GM18505 (cell line): ENCODE data around the gene CAPRIN2.

Source experiments
- ATAC-seq: cut with Tn5 transposase; IDR thresholded peaks from one replicate; pipeline ENCODE4 v1.9.1; 2021; ENCODE audit not compliant: unreplicated experiment
- POLR2A ChIP-seq: IDR thresholded peaks from 4 replicates; pipeline ENCODE4 v1.6.1; 2011; ENCODE audit warnings: borderline replicate concordance; ENCODE audit not compliant: insufficient read depth, insufficient read length; ENCODE audit errors: extremely low read depth

Gene CAPRIN2

GRCh38 chr12:30783946-30784345, 29.2 kb upstream of the CAPRIN2 start:
- ATAC-seq: no peak
- no peak for TF ChIP-seq POLR2A

GRCh38 chr12:30782316-30783173, 27.8 kb upstream of the CAPRIN2 start:
- no peak for ATAC-seq
- TF ChIP-seq POLR2A: no peak

- no peak for TF ChIP-seq POLR2A
- ATAC-seq: no peak
Measured at GRCh38 chr12:30779578-30779977, 24.8 kb upstream of the CAPRIN2 start.

- TF ChIP-seq POLR2A: no peak
- no peak for ATAC-seq
Measured at GRCh38 chr12:30779178-30779577, 24.4 kb upstream of the CAPRIN2 start.

- ATAC-seq: no peak
- TF ChIP-seq POLR2A: no peak
Measured at GRCh38 chr12:30774599-30774998, 19.8 kb upstream of the CAPRIN2 start.

- ATAC-seq: no peak
- no peak for TF ChIP-seq POLR2A
Measured at GRCh38 chr12:30769802-30770201, 15.1 kb upstream of the CAPRIN2 start.

- no peak for TF ChIP-seq POLR2A
- no peak for ATAC-seq
Measured at GRCh38 chr12:30764251-30764650, 9.5 kb upstream of the CAPRIN2 start.

- no peak for ATAC-seq
Measured at GRCh38 chr12:30763053-30763452, 8.3 kb upstream of the CAPRIN2 start.

GRCh38 chr12:30761730-30762129, 7.0 kb upstream of the CAPRIN2 start:
- no peak for ATAC-seq
- TF ChIP-seq POLR2A: no peak

More at GRCh38 chr12:30763053-30763452, 8.3 kb upstream of the CAPRIN2 start:
- no peak for TF ChIP-seq POLR2A

GRCh38 chr12:30757316-30757715, 2.6 kb upstream of the CAPRIN2 start:
- no peak for TF ChIP-seq POLR2A
- ATAC-seq: no peak

- no peak for ATAC-seq
- no peak for TF ChIP-seq POLR2A
Measured at GRCh38 chr12:30756074-30756473, 1.3 kb upstream of the CAPRIN2 start.

- ATAC-seq: no peak
- TF ChIP-seq POLR2A: no peak
Measured at GRCh38 chr12:30755395-30755762, 628 bp upstream of the CAPRIN2 start.

GRCh38 chr12:30754383-30754749, 385 bp downstream of the CAPRIN2 start:
- no peak for ATAC-seq
- no peak for TF ChIP-seq POLR2A

GRCh38 chr12:30753751-30754382, 884 bp downstream of the CAPRIN2 start:
- no peak for TF ChIP-seq POLR2A
- no peak for ATAC-seq
